SU-DHL-6 (cell line): ENCODE measurements around the gene FNIP2.

Experiments used
- H2AFZ ChIP-seq: fragments of 200-600 bp; sonication (generic); 2 replicates; pipeline ENCODE4 v1.6.1; 2014; ENCODE audit warnings: low read depth, mild to moderate bottlenecking, moderate library complexity, mixed read lengths, antibody characterized with exemption, low read length; ENCODE audit not compliant: severe bottlenecking
- H3F3A ChIP-seq: fragments of 200-600 bp; shearing (Covaris generic); 2 replicates; pipeline ENCODE4 v1.6.0; 2016; ENCODE audit warnings: antibody characterized with exemption, mild to moderate bottlenecking; ENCODE audit not compliant: insufficient read depth
- H3K27ac ChIP-seq: fragments of 200-600 bp; sonication (generic); 2 replicates; pipeline ENCODE4 v1.5.1; 2016; ENCODE audit warnings: low read depth, mild to moderate bottlenecking, low read length, moderate library complexity, mixed read lengths
- H3K27me3 ChIP-seq: fragments of 200-600 bp; sonication (generic), shearing (Covaris generic); 2 replicates; pipeline ENCODE4 v1.6.0; 2014; ENCODE audit warnings: mild to moderate bottlenecking, low read length
- H3K36me3 ChIP-seq: fragments of 200-600 bp; sonication (generic); 2 replicates; pipeline ENCODE4 v1.6.1; 2014; ENCODE audit warnings: mild to moderate bottlenecking, low read length, mixed read lengths
- H3K4me2 ChIP-seq: fragments of 300-600, 200-600 bp; shearing (Covaris generic), sonication (generic); 2 replicates; pipeline ENCODE4 v1.6.0; 2014; ENCODE audit warnings: low read length, low read depth, mild to moderate bottlenecking; ENCODE audit not compliant: poor library complexity, severe bottlenecking
- H3K4me3 ChIP-seq: fragments of 200-600 bp; sonication (generic); 2 replicates; pipeline ENCODE4 v1.5.1; 2014; ENCODE audit warnings: antibody characterized with exemption, low read length, mild to moderate bottlenecking, mixed read lengths; ENCODE audit not compliant: insufficient read depth, poor library complexity, severe bottlenecking
- H3K79me2 ChIP-seq: fragments of 200-600 bp; sonication (generic); 2 replicates; pipeline ENCODE4 v1.6.1; 2014; ENCODE audit warnings: mild to moderate bottlenecking, low read length, moderate library complexity; ENCODE audit not compliant: insufficient read depth
- H3K9ac ChIP-seq: fragments of 200-600 bp; sonication (generic); 2 replicates; pipeline ENCODE4 v1.7.0; 2014; ENCODE audit warnings: mild to moderate bottlenecking, low read length
- H3K9me2 ChIP-seq: fragments of 200-600 bp; sonication (generic); replicated peaks from 2 replicates; pipeline ENCODE4 v1.6.1; 2014; ENCODE audit warnings: low read length; ENCODE audit not compliant: insufficient read depth
- H3K9me3 ChIP-seq: fragments of 200-600 bp; sonication (generic); 2 replicates; pipeline ENCODE4 v1.6.1; 2014; ENCODE audit warnings: low read length, mixed read lengths; ENCODE audit not compliant: insufficient read depth
- H4K20me1 ChIP-seq: fragments of 200-600 bp; sonication (generic); 2 replicates; pipeline ENCODE4 v1.6.1; 2014; ENCODE audit warnings: low read depth, mild to moderate bottlenecking, antibody characterized with exemption, low read length, moderate library complexity, mixed read lengths
- CTCF ChIP-seq: fragments of 200-600 bp; sonication (generic); IDR thresholded peaks from one replicate; pipeline ENCODE4 v1.5.1; 2017; ENCODE audit warnings: antibody characterized with exemption, mild to moderate bottlenecking, low read length, moderate library complexity; ENCODE audit not compliant: insufficient read depth, poor library complexity, severe bottlenecking
- EZH2phosphoT487 ChIP-seq: fragments of 200-600 bp; sonication (generic), shearing (Covaris generic); conservative IDR thresholded peaks from 2 replicates; pipeline ENCODE4 v1.6.1; 2018; ENCODE audit warnings: mild to moderate bottlenecking, antibody characterized with exemption, low read length, moderate library complexity, mixed read lengths

FNIP2 gene

GRCh38 chr4:158812133-158812532, 43.3 kb downstream of the FNIP2 start:
- Histone ChIP-seq H3K9ac (no peak overlapping the region), H2AFZ (no peak overlapping the region), H4K20me1 (0 out of 2 replicates have a peak, but pooled peaks cover 2% of the 10 kb centered on the region), H3K9me3 (no peaks in the 10 kb centered on the region), H3K4me3 (no peak overlapping the region), H3K27ac (no peak overlapping the region), H3K36me3 (no peaks in the 10 kb centered on the region), H3K27me3 (no peaks in the 10 kb centered on the region), H3K9me2 (no peaks in the 10 kb centered on the region), H3K4me2 (no peak overlapping the region), H3F3A (no peaks in the 10 kb centered on the region), H3K79me2 (no peaks in the 10 kb centered on the region)
- TF ChIP-seq CTCF (no peak), EZH2phosphoT487 (no peak)

- Histone ChIP-seq H2AFZ (no peak overlapping the region), H3K27me3 (no peaks in the 10 kb centered on the region), H3F3A (no peaks in the 10 kb centered on the region), H3K79me2 (no peaks in the 10 kb centered on the region), H3K36me3 (no peaks in the 10 kb centered on the region), H3K4me2 (no peak overlapping the region), H3K9ac (no peak overlapping the region), H3K27ac (no peak overlapping the region), H3K4me3 (no peak overlapping the region), H4K20me1 (0 out of 2 replicates have a peak, but pooled peaks cover 2% of the 10 kb centered on the region), H3K9me3 (no peaks in the 10 kb centered on the region), H3K9me2 (no peaks in the 10 kb centered on the region)
- TF ChIP-seq CTCF (no peak), EZH2phosphoT487 (no peak)
These were observed 43.7 kb downstream of the FNIP2 start for GRCh38 chr4:158812543-158812942.

- Histone ChIP-seq H3K79me2 (no peaks in the 10 kb centered on the region), H3F3A (no peaks in the 10 kb centered on the region), H3K4me3 (no peak overlapping the region), H3K27ac (no peak overlapping the region), H3K36me3 (no peaks in the 10 kb centered on the region), H3K9ac (no peak overlapping the region), H2AFZ (no peak overlapping the region), H3K4me2 (no peak overlapping the region), H3K27me3 (no peaks in the 10 kb centered on the region), H4K20me1 (no peaks in the 10 kb centered on the region), H3K9me3 (no peaks in the 10 kb centered on the region), H3K9me2 (no peaks in the 10 kb centered on the region)
- TF ChIP-seq CTCF (no peak), EZH2phosphoT487 (no peak)
These were observed 44.3 kb downstream of the FNIP2 start for GRCh38 chr4:158813113-158813512.
